ENCODE results near the gene GRAMD1B.

DNA sequence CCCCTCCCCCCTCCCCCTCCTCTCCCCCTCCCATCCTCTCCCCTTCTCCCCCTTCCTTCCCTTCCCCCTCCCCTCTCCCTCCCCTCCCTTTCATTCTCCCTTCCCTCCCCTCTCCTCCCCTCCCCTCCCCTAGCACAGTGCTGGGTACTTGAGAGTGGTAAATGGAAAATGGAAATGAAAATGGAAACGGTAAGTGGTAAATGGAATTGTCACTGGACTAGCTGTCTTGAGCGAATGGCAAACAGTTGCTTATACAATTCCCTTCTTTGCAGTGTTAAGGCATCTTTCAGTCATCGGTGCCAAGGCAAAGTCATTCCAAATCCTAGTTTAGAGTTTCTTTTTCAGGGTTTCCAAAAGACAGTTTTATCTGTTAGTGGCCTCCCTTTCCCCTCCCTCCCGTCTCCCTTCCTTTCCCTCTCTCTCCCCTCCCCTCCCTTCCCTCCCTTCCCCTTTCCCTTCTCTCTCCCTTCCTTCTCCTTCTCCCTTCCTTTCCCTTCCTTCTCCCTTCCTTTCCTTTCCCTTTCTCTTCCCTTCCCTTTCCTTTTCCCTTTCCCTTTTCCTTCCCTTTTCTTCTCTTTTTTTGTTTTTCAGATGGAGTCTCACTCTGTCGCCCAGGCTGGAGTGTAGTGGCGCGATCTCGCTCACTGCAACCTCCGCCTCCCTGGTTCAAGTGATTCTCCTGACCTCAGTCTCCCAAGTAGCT lies 47.3 kb downstream of the GRAMD1B start:
- TF ChIP-seq, protein P1, sequence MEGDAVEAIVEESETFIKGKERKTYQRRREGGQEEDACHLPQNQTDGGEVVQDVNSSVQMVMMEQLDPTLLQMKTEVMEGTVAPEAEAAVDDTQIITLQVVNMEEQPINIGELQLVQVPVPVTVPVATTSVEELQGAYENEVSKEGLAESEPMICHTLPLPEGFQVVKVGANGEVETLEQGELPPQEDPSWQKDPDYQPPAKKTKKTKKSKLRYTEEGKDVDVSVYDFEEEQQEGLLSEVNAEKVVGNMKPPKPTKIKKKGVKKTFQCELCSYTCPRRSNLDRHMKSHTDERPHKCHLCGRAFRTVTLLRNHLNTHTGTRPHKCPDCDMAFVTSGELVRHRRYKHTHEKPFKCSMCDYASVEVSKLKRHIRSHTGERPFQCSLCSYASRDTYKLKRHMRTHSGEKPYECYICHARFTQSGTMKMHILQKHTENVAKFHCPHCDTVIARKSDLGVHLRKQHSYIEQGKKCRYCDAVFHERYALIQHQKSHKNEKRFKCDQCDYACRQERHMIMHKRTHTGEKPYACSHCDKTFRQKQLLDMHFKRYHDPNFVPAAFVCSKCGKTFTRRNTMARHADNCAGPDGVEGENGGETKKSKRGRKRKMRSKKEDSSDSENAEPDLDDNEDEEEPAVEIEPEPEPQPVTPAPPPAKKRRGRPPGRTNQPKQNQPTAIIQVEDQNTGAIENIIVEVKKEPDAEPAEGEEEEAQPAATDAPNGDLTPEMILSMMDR (IDR thresholded peaks at IDR 0.05; ENCODE audit: low read depth, low read length), result no peak
- TF ChIP-seq, protein P2, sequence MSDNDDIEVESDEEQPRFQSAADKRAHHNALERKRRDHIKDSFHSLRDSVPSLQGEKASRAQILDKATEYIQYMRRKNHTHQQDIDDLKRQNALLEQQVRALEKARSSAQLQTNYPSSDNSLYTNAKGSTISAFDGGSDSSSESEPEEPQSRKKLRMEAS (IDR thresholded peaks at IDR 0.05; ENCODE audit: low read depth, low read length), result no peak
